HG03108 (cell line): ENCODE results near the gene RGS19.
"Not testable (repeated sequence)": the region's sequence is repeated elsewhere in the genome, so short reads cannot be mapped to it uniquely, and the experiment has no call there.

Experiments
- ATAC-seq: cut with Tn5 transposase; IDR thresholded peaks from one replicate; pipeline ENCODE4 v1.9.1; 2021; ENCODE audit warnings: moderate library complexity; ENCODE audit not compliant: unreplicated experiment

Gene RGS19

GRCh38 chr20:64095455-64095854 lies 16.1 kb upstream of the RGS19 start:
- ATAC-seq = no peak

- no peak for ATAC-seq
Measured at GRCh38 chr20:64093013-64093503, 13.7 kb upstream of the RGS19 start.

GRCh38 chr20:64092258-64093012 lies 13.1 kb upstream of the RGS19 start:
- ATAC-seq = no peak

- ATAC-seq = no peak
Measured at GRCh38 chr20:64091770-64092169, 12.5 kb upstream of the RGS19 start.

- no peak for ATAC-seq
Measured at GRCh38 chr20:64091340-64091739, 12.0 kb upstream of the RGS19 start.

GRCh38 chr20:64090165-64090564 lies 10.8 kb upstream of the RGS19 start:
- no peak for ATAC-seq

- ATAC-seq = not testable (repeated sequence)
Measured at GRCh38 chr20:64088586-64088985, 9.3 kb upstream of the RGS19 start.

GRCh38 chr20:64087226-64087825 lies 8.0 kb upstream of the RGS19 start:
- not testable (repeated sequence) for ATAC-seq

- ATAC-seq = no peak
Measured at GRCh38 chr20:64086801-64087200, 7.5 kb upstream of the RGS19 start.

- no peak for ATAC-seq
Measured at GRCh38 chr20:64084685-64085152, 5.4 kb upstream of the RGS19 start.

GRCh38 chr20:64083804-64084684 lies 4.7 kb upstream of the RGS19 start, which contains the start of gene LKAAEAR1:
LKAAEAR1 (minus strand) TSS chr20:64084398; CDS start chr20:64084219, 179 bp downstream.
- ATAC-seq = no peak

- no peak for ATAC-seq
Measured at GRCh38 chr20:64083378-64083803, 4.1 kb upstream of the RGS19 start.

GRCh38 chr20:64082820-64083377 lies 3.6 kb upstream of the RGS19 start:
- ATAC-seq = no peak

GRCh38 chr20:64082126-64082731 lies 2.9 kb upstream of the RGS19 start:
- no peak for ATAC-seq

GRCh38 chr20:64081624-64081964 lies 2.3 kb upstream of the RGS19 start:
- no peak for ATAC-seq

- no peak for ATAC-seq
Measured at GRCh38 chr20:64080813-64081623, 1.7 kb upstream of the RGS19 start.

GRCh38 chr20:64080013-64080812 lies 895 bp upstream of the RGS19 start, which contains the start of gene OPRL1:
OPRL1 (plus strand) TSS chr20:64080082; CDS start chr20:64092721, 12,639 bp downstream.
- no peak for ATAC-seq

GRCh38 chr20:64078934-64079272 lies 415 bp downstream of the RGS19 start:
- no peak for ATAC-seq
